HG03558 (cell line): ENCODE results near the gene TUFT1.
A peak's percentile ranks its signal among the peaks of the same experiment; 100 is the strongest.

Experiments used
- ATAC-seq: cut with Tn5 transposase; IDR thresholded peaks from one replicate; pipeline ENCODE4 v1.9.1; 2021; ENCODE audit warnings: moderate number of reproducible peaks; ENCODE audit not compliant: unreplicated experiment; ENCODE audit errors: extremely low read depth

Gene TUFT1, protein sequence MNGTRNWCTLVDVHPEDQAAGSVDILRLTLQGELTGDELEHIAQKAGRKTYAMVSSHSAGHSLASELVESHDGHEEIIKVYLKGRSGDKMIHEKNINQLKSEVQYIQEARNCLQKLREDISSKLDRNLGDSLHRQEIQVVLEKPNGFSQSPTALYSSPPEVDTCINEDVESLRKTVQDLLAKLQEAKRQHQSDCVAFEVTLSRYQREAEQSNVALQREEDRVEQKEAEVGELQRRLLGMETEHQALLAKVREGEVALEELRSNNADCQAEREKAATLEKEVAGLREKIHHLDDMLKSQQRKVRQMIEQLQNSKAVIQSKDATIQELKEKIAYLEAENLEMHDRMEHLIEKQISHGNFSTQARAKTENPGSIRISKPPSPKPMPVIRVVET

DNA sequence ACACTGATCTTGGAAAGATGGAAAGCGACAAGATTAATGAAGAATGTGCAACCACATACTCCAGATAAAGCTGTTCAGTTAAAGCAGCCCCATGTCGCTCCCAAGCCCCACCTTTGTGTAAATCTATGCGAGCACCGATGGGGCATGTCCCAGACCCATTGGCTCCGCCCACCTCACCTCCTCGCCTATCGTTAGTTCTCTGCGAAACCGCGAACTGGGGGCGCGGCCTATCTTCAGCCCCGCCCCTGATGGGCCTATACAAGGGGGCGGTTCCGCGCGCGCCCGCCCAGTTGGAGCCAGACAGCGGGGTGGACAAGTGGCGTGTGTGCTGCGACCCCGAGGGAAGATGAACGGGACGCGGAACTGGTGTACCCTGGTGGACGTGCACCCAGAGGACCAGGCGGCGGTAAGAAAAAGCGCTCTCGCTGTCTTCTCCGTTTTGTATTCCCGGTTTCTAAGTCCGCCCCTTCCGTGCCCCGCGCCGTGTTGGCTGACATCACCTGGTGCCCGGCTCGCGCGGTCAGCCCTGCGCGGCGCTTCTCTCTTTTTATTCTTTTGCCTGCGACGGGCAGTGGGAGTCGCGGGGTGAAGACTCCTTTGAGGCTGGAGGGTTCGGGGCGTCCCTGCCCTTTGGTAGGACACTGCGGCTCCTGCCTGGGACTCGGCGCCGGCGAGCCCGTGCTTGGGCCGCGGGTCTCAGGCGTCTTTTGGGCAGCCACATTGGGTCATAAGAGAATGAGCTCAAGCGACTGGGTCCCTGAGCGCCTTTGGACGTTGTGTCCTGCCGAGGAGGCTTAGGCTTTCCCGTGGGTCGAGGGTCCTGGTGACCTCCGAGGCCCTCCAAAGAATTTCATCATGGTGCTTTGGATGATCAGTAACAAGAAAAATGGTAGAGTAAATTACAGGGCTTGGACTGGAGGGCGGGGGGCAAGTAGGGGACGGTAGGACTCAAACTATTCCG is at the start of gene TUFT1:
TUFT1 (plus strand) TSS at position 289 of the 961 bp plus-strand sequence; CDS start at position 347, 58 bp downstream.
- peak; percentile 77 for ATAC-seq

DNA sequence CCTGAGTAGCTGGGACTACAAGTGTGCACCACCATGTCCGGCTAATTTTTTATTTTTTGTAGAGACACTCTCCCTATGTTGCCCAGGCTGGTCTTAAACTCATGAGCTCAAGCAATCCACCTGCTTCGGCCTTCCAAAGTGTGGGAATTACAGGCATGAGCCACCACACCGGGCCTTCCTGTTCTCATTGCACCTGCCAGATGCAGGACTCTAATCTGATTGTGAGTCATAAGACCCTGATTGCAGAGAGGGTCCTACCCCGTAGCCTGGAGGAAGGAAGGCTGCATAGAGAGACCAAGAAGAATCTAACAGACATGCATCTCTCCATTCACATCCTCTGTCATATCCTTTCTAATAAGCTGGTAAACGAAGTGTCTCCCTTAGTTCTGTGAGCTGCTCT is 48.5 kb upstream of the TUFT1 start:
- ATAC-seq: no peak

DNA sequence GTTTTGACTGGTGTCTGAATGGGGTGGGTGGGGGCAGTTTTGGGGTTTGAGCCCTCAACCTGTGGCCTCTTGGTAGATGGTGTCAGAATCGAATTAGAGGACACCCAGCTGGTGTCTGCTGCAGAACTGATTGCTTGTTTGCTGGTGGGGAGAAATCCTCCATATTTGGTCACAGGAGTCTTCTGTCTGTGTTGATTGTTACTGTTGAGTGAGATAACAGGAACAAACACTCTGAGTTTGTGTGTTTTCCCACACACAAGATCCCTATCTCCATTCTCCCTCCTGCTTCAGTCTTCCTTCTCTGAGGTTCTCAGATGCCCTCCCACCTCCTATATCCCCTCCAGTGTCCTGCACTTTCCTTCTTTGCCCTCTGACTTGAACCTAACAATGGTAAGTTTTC is 48.0 kb upstream of the TUFT1 start:
- no peak for ATAC-seq

DNA sequence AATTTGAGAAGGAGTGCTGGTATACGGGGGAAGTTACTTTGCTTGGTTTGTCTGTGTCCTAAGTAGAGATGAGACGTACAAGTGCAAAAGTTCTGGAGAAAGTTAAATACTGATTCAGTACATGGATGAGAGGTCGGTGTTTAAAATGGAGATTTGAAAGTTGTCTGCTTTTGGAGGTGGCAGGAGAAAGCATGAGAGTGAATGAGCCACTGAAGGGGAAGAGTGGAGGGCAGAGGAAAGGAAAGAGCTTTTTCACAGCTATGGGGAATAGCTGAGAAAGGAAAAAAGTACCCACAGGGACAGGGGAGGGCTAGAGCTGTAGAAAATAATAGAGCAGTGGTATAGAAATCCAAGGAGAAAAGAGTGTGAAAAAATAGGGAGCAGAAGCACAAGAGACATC is 47.1 kb upstream of the TUFT1 start:
- no peak for ATAC-seq

DNA sequence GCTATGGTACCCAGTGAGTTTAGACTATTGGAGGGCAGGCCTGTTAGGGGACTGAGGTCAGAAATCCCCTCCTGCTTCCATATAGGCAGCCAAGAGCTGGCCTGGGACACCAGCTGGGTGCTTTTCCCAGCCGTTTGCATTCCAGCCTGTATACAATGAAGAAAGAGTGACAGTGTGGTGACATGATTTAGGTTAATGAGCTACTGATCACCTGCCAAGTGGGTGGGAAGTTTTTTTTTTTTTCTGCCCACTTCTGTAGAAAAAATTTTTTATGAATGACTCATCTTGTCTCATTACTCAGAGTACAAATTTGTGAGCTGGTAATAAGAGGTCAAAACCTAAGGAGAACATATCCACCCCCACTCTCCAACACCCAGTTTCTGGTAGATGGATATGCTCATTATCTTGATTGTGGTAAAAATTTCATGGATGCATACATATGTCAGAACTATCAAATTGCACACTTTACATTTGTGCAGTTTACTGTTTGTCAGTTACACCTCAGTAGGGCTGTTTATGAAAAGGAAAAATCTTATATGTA is 45.3 kb upstream of the TUFT1 start:
- no peak for ATAC-seq

DNA sequence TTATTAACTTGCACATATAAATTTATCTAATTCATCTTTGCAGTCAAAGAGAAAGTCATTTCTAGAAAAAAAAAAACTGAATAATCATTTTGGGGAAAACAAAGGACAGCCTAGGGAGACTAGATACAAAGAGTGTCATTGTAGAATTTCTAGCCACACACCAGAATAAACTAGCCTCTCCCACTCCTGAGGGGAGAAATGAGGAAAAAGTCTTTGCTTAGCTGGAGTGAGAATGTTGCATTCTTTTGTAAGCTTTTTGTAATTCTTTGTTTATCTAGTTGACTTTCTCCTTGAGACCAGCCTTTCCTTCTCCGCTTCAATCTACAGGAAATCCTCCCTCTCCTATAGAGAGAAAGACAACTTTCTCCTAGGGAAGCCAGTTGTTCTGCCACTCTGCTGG is 44.8 kb upstream of the TUFT1 start:
- ATAC-seq: no peak

DNA sequence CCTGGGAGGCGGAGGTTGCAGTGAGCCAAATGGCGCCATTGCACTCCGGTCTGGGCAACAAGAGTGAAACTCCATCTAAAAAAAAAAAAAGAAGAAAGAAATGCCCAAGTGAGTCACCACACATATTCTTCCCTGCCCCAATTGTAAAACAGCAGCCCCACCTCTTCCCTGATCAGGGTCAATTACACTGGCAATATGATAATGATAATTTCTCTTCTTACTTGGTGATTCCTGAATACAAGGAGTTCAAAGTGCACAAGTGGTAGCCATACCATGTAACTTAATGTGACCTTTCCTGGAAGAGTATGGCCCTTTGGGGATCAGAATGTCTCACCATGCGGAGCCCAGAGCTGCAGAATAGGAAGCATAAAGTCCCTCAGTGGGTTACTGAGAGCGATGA is 40.7 kb upstream of the TUFT1 start:
- no peak for ATAC-seq

DNA sequence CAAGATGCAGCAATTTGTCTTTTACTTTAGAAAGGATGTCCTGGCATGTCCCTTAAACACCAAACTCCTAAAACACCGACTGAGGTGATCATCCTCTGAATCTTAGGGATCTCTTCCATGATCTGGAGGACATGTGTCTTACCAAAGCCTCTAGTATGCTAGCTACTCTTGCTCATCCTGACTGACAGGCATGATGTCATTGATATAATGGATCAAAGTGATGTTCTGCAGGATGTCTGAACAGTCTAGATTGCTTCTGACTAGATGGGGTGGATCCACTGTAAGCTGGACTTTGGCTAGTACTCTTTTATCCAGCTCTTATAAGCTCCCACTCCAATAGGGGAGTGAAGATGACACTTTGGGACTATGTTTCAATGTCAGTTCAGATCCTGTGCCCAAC is 40.2 kb upstream of the TUFT1 start:
- no peak for ATAC-seq

DNA sequence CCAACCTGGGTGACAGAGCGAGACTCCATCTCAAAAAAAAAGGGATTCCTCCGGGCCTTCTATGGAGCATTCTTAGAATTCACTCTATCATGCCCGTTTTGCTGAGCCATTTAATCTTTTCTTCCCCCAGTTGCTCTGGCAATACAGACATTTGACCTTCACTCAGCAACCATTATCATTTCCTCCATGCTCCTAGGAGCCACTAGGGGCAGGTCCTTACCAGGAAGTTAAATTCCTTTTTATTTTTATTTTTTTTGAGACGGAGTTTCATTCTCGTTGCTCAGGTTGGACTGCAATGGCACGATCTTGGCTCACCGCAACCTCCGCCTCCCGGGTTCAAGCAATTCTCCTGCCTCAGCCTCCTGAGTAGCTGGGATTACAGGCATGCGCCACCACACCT is 38.6 kb upstream of the TUFT1 start:
- ATAC-seq: no peak

DNA sequence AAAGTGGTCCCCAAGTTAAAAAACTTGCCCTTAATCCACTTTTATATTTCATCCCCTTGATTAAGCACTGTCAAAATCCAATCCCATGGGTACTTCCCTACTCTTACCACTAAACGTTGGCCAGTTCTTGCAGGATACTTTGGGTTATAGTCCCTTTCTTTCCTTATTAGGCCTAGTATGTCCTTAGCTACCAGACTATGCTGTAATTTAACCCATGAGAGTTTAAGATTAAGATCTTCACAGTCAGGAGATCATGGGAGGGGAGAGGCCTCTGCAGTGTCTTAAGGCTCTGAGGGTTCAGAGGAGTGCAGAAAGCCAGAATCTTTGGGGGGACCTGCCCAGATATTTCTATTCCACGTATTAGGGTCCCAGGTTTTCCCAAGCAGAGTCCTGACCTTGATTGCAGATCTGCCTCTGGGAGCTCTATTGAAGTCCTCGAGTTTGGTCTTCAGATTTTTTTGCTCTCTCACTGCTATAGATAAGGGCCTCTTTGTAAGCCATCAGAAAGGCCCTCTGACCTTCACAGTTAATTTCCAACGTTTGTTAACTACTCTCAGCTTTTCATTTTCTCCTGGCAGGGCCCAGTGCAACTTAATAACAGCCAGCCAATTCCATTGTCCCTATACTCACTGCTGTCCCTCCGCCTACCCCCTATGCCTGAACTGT is 37.9 kb upstream of the TUFT1 start:
- ATAC-seq: no peak

DNA sequence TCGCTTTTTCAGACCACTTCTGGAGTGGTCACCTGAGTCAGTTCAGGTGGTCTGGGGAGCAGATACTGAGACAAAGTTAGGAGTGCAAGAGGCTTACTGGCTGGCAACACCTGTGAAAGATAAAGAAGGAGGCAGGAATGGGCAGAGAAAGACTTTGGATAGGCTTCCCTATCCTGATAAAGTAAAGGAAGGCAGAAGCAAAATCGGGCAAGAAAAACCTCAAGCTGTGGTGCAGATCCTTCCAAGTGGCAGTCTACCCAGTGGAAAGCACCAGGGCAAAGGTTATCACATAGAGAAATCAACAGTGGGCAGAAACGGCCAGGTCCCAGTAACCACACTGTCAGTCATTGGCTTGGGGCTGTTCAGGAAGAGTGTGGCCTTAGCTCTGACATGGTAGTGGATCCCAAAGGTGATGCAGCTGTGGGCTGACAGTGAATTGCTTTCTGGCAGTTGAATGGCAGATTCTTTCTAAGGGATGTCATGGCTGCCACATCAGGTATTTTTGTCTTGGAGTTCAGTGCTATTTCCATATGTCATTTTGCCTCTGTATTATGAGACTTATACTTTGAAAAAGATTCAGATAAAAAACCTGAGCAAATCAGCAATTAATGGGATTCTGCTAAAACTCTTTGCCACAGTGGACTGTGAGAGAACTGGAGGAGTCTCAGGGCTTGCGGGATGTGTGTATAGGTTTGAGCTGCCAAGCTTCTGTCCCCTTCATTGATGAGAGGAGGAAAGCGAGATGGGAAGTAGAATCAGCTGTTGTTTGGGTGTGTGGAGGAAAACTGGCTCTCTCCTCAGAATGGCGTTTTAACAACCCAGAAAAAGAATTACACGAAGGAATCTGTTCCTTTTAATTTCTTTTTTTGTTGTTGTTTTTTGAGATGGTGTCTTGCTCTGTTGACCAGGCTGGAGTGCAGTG is 37.0 kb upstream of the TUFT1 start:
- ATAC-seq: no peak

DNA sequence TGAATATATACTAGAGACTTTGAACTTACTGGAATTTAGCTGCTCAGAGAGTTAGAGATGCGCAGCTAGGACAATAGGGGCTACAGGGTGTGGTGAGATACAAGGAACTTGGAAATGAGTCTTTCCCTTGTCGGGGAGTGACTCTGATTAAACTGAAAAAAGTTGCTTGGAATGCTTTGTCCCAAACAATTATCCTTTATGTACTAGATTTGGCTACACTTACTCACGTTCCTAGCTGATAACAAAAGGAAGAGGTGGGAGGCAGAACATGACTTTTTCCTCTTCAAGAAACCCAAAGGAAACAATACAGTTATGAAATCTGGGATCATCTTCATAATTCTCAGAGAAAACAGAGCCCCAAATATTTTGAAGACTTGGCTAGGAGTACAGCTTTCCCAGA is 35.9 kb upstream of the TUFT1 start:
- no peak for ATAC-seq

DNA sequence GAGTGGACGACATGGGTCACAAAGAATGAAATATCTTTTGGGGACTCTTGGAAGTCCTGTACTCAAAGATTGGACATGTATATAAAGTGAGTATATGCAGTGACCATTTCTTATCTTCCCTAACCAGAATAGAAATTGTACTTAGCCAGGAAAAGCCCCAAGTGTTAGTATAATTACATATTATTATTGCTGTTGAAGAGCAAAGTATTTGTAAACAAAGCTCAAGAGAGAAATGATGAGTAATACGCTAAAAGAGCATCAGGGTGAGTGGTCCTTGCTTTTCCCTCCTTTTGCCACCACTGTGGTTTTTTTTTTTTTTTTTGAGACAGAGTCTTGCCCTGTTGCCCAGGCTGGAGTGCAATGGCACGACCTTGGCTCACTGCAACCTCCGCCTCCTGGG is 35.4 kb upstream of the TUFT1 start:
- no peak for ATAC-seq

DNA sequence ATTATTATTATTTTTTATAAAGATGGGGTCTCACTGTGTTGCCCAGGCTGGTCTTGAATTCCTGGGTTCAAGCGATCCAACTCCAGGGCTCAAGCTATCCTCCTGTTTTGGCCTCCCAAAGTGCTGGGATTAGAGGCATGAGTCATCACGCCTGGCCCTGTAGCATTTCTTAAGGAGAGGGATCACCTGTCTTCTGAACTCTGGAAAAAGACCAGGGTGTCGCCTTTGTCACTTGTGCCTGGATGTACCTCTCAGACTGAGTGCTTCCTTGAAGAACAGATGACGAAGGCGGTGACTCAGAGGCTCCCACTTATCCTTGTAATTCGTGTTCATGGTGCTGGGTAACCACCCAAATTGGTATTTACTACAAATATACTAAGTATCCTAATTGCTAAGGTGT is 31.3 kb upstream of the TUFT1 start:
- ATAC-seq: no peak

DNA sequence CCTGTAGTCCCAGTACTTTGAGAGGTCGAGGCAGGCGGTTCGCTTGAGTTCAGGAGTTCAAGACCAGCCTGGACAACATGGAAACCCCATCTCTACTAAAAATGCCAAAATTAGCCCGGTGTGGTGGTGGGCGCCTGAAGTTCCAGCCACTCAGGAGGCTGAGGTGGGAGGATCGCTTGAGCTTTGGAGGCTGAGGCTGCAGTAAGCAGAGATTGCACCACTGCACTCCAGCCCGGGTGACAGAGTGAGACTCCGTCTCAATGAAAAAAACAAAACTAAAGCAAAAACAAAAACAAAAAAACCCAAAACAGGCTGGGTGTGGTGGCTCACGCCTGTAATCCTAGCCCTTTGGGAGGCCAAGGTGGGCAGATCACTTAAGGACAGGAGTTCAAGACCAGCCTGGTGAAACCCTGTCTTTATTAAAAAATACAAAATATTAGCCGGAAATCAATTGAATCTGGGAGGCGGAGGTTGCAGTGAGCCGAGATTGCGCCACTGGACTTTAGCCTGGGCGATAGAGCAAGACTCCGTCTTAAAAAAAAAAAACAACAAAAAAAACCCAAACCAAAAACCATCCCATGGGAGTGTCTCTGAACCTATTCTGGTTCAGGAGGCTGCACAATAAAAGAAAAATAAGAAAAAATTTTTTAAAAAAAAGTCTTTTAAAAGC is 30.6 kb upstream of the TUFT1 start:
- ATAC-seq: no peak

DNA sequence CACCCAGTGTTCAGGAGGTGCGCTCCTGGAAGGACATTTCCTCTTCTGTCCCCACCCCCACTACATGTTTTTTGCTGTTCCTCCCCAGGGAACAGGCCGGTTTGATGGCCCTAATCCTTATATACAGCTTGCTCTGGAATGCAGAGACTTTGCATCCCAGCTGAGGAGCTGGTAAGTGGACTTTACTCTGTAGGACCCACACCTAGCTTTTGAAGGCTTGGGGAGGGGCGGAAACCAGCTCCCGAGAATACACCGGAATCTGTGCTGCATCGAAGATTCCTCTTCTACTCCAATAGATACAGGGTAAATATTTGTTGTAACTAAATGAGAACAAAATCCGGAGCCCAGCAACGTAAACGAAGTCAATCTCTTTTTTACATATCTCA is 30.1 kb upstream of the TUFT1 start:
- ATAC-seq: no peak

DNA sequence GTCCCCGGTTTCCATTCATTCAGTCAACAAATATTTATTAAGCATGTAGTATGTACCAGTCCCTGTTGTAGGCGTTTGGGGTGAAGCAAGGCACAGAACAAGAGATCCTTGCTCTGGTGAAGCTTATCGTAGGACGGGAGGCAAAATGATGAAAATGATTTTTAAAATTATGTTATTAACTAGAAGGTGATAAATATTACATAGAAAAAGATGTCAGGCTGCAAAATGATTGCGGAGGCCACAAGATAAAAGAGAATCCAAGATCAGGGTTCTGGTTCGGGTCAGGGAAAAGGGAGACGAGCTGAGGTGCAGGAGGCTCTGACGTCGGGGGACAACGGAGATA is 29.5 kb upstream of the TUFT1 start:
- ATAC-seq: no peak

DNA sequence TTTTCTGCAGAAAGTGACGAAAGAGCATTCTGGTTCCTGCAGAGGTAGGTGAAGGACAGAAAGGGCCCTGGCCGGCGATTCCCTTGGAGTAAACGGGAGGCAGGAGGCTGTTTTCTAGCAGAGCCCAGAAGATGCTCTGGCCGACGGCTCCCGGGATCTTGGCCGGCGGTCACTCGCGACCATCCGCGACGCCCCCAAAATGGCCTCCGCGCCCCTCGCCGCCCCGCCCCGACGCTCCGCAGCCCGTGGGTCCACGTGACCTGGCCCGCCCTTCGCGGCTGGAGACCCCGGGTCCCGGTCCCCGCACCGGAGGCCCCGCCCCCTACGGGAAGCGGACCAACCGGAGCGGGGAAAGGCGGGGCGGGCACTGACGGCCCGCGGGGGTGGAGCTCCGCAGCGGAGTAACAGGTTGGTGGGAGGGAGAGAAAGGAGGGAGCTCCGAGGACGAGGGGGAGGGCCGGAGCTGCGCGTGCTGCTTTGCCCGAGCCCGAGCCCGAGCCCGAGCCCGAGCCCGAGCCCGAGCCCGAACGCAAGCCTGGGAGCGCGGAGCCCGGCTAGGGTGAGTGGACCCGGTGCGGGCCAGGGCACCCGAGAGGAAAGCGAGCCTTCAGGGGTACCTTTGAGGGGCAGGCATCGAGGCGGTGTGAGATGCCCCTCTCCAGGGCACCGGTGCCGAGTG is 29.0 kb upstream of the TUFT1 start, which contains the start of gene CGN:
CGN (plus strand) TSS at position 431 of the 679 bp plus-strand sequence. CDS start 7,133 bp downstream, outside the sequence.
- no peak for ATAC-seq
